GM18520 (cell line): ENCODE results near the gene ADRA2B.
A peak's percentile ranks its signal among the peaks of the same experiment; 100 is the strongest.

Source experiments
- ATAC-seq: cut with Tn5 transposase; IDR thresholded peaks from one replicate; pipeline ENCODE4 v1.9.1; 2021; ENCODE audit not compliant: unreplicated experiment

ADRA2B gene

DNA sequence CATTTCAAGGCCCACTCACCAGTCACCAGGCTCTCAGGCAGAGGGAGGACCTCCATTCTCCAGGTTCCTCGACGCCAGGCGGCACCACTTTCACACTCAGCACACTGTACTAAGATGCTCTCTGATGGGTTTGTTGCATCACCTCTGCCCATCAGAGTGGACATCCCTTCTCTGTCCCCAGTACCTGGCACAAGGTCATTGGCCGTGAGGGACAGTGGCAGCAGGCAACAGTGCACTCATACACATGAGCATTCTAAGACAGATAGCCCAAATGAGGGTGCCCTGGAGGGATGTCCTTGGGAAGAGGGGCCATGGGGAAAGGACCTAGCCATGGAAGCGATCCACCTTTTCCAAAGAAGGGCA lies 3.0 kb upstream of the ADRA2B start:
- no peak for ATAC-seq

GRCh38 chr2:96118698-96119388 lies 2.5 kb upstream of the ADRA2B start:
- no peak for ATAC-seq

DNA sequence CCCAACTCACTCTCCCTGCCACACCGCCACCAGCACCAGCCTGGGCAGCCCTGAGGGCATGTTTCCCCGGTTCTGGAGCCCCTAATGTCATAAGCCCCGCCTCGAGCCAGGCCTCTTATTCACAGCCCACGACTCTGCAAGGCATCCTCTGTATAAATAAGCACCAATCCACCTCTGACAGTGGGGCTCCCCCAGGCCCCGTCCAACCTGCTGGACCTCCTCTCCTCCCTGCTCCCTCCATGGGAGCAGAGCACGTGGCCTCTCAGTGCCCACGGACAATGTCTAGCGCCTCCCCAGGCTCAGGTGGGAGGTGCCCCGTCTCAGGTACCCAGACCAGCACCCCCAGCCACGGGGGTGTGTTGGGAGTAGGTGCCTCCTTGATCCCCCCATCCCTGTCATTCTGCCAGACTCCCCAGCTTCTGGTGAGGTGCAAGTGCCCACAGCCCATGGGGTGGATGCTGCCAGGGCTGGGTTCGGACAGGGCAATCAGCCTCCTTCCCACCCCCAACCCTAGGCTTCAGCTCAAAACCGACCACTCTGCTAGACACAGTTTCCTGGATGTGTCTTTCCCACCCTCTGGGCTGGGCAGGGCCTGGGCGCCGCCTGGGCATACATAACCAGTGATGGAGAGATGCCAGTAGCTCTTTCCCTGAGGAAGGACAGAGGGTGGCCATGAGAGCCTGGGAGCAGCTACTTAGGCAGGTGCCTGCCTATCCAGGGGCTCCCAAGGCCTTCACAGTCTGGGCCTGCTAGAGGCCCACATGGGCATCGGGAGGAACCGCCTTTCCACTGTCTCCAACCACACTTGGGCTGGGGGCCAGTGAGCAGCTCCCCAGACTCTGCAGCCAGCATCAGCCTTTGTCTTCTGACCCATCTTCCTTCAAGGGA lies 1.6 kb upstream of the ADRA2B start:
- no peak for ATAC-seq

GRCh38 chr2:96116879-96117533 lies 635 bp upstream of the ADRA2B start:
- ATAC-seq: peak; percentile 67

DNA sequence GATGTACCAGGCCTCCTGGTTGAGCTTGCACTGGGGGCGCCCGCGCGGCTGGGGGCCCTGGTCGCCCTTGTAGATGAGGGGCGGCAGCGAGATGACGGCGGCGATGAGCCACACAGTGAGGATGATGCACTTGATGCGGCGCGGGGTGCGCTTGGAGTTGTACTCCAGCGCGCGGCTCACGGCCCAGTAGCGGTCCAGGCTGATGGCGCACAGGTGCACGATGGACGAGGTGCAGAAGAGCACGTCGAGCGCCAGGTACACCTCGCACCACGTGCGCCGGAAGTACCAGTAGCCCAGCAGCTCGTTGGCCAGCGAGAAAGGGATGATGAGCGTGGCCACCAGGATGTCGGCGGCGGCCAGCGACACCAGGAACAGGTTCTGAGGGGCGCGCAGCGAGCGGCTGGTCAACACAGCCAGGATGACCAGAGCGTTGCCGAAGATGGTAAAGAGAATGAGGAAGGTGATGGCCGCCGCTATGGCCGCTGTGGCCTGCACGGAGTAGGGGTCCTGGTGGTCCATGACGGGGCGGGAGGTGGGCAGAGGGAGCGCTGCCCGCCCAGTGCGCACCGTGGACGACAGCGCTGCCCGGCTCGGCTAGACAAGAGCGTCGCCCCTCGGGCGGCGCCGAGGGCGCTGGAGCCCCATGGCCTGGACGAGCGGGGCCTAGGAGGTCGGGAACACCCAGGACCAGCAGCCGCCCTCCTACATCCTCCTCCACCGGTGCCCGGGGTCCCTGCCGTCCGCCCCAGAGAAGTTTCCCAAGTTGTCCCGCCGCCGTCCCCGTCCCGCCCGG lies 544 bp downstream of the ADRA2B start:
- ATAC-seq: no peak

DNA sequence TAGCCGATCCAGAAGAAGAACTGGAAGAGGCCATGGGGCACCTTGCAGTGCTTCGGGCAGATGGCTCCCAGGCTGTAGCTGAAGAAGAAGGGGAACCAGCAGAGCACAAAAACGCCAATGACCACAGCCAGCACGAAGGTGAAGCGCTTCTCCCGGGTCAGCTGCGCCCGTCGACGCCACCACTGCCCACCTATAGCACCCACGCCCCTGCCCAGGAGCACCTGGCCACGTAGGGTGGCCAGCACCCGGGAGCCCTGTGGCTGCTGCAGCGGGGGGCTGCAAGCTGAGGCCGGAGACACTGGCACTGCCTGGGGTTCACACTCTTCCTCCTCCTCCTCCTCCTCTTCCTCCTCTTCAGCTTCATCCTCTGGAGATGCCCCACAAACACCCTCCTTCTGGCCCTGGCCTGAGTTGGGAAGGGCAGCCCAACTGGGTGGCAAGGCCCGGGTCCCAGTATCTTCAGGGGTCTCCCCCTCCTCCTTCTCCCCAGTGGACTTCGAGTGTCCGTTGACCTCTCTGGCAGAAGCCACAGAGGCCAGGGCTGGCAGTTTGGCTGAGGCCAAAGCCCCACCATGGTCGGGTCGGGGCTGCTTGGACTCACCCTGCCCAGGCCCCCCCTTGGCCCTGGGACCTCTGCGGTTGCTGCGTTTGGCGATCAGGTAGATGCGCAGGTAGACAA lies 1.3 kb downstream of the ADRA2B start:
- ATAC-seq: no peak

DNA sequence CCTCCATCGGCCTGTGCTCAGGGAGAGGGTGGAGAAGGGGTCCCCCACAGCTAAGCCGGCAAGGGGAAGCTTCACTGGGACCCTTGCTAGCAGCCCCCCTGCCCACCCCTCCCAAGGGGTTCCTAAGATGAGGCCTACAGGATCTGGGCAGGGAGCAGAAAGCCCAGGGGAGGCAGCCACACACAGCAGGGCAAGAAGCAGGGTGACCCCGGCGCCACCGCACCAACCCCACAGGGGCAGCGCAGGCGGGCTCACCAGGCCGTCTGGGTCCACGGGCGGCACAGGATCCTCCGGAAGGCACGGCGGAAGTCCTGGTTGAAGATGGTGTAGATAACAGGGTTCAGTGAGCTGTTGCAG lies 1.8 kb downstream of the ADRA2B start:
- no peak for ATAC-seq

GRCh38 chr2:96113951-96114350 lies 2.4 kb downstream of the ADRA2B start:
- ATAC-seq: no peak

DNA sequence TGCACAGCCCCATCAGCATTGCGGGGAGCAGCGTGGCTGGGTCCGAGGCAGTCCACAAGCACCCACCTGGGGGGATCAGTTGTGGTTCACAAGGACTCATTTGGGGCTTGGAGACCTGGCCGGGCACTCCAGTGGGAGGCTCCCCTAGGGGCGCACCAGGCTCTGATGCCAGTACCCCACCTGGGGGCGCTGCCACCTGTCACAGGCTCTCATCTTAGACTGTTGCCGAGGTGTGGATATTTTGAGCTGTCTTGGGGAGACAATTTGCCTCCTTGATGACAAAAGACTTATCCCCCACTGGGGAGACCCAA lies 3.0 kb downstream of the ADRA2B start:
- ATAC-seq: no peak

- ATAC-seq: no peak
These were observed 3.6 kb downstream of the ADRA2B start for GRCh38 chr2:96112501-96113366.

- no peak for ATAC-seq
These were observed 4.4 kb downstream of the ADRA2B start for GRCh38 chr2:96111823-96112500.

DNA sequence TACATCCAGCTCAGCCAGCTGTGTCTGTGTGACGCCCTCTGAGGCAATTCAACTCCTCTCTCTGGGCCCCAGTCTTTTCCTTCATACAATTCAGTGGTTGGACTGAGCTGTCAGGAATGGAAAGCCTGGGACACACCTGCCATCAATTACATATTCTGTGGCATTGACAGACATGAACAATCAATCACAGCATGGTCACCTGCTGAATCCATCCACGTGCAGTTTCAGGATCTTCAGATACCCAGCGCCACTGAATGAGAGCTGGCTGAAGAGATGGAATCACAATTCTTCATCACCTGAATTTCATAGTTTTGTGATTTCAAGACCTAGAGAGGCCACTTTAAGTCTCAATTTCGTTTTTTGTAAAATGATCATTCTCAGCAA lies 5.1 kb downstream of the ADRA2B start:
- no peak for ATAC-seq

GRCh38 chr2:96110621-96111256 lies 5.6 kb downstream of the ADRA2B start:
- ATAC-seq: no peak

- ATAC-seq: no peak
These were observed 6.3 kb downstream of the ADRA2B start for GRCh38 chr2:96109931-96110511.

DNA sequence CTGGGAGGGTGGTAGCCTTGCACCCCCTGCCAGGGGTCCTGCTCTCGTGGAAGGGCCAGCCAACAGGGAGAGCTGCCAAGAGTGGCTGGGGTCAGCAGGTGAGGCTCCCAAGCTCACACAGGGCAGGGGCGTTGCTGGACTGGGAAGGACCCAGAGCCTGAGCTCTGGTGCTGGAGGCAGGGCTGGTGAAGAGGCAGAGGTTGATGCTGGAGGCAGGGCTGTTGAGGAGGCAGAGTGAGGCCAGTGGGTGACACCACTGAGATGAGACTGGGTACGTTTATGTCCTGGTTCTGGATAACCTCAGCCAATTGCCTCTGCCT lies 7.0 kb downstream of the ADRA2B start:
- no peak for ATAC-seq

DNA sequence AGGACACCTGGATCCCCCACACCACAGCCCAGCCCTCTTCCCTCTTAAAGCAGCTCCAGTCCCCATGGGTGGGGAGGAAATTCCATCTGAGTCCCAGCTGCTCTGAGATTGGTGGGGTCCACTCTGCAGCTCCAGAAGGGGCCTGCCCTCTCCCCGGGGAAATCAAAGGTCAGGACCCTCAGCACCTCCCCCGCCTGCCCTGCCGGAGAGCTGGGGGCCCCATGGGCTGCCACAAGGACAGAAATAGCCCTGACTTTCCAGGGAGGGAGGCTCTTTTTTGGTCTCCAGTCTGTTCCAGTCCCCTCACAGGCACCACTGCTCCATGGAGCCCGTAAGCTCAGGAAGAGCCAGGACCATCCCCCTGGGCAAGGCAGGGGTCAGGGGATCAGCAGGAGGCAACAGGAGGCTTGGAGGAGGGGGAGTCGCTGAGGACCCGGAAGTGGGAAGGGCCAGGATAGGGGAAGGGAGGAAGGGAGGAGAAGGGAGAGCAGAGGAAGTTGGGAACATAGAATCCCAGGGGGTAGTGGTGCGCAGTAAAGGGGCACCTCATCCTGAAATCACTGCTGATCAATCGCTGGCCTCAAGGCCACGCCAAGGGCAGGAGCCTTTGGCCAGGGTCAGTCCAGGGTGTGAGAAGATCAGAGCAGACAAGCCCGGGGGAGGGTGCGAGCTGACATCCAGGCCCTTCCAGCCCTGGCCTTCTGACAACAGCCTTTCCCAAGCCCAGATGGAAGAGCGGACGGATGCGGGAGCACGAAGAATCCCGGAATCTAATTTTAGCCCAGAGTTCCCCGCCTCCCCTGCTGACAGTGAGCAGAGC lies 7.6 kb downstream of the ADRA2B start:
- no peak for ATAC-seq

GRCh38 chr2:96108151-96108540 lies 8.2 kb downstream of the ADRA2B start:
- ATAC-seq: no peak

- ATAC-seq: no peak
These were observed 8.7 kb downstream of the ADRA2B start for GRCh38 chr2:96107708-96108065.
